Measurements from ENCODE around the gene BCL2L12.

The BCL2L12 gene

DNA sequence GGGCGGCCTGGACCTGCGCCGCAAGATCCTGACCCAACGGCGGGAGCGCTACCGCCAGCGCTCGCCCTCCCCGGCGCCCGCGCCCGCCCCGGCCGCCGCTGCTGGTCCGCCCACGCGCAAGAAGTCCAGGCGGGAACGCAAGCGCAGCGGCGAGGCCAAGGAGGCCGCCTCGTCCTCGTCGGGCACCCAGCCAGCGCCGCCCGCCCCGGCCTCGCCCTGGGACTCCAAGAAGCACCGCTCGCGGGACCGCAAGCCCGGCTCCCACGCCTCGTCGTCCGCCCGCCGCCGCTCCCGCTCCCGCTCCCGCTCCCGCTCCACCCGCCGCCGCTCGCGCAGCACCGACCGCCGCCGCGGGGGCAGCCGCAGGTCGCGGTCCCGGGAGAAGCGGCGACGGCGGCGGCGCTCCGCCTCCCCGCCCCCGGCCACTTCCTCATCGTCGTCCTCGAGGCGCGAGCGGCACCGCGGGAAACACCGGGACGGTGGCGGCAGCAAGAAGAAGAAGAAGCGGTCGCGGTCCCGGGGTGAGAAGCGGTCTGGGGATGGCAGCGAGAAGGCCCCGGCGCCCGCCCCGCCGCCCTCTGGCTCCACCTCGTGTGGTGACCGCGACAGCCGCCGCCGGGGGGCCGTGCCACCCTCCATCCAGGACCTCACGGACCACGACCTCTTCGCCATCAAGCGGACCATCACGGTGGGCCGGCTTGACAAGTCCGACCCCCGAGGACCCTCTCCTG is 13.7 kb upstream of the BCL2L12 start (continued):
- TF ChIP-seq TCF4 (CRISPR knock-in tag; IDR thresholded peaks at IDR 0.05; ENCODE audit: borderline replicate concordance) (no peak), ISL1 (CRISPR knock-in tag; IDR thresholded peaks at IDR 0.05) (no peak)
- TF ChIP-seq, protein P1, sequence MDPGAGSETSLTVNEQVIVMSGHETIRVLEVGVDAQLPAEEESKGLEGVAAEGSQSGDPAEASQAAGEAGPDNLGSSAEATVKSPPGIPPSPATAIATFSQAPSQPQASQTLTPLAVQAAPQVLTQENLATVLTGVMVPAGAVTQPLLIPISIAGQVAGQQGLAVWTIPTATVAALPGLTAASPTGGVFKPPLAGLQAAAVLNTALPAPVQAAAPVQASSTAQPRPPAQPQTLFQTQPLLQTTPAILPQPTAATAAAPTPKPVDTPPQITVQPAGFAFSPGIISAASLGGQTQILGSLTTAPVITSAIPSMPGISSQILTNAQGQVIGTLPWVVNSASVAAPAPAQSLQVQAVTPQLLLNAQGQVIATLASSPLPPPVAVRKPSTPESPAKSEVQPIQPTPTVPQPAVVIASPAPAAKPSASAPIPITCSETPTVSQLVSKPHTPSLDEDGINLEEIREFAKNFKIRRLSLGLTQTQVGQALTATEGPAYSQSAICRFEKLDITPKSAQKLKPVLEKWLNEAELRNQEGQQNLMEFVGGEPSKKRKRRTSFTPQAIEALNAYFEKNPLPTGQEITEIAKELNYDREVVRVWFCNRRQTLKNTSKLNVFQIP (CRISPR knock-in tag; IDR thresholded peaks at IDR 0.05; ENCODE audit: borderline replicate concordance, low read depth) = no peak

DNA sequence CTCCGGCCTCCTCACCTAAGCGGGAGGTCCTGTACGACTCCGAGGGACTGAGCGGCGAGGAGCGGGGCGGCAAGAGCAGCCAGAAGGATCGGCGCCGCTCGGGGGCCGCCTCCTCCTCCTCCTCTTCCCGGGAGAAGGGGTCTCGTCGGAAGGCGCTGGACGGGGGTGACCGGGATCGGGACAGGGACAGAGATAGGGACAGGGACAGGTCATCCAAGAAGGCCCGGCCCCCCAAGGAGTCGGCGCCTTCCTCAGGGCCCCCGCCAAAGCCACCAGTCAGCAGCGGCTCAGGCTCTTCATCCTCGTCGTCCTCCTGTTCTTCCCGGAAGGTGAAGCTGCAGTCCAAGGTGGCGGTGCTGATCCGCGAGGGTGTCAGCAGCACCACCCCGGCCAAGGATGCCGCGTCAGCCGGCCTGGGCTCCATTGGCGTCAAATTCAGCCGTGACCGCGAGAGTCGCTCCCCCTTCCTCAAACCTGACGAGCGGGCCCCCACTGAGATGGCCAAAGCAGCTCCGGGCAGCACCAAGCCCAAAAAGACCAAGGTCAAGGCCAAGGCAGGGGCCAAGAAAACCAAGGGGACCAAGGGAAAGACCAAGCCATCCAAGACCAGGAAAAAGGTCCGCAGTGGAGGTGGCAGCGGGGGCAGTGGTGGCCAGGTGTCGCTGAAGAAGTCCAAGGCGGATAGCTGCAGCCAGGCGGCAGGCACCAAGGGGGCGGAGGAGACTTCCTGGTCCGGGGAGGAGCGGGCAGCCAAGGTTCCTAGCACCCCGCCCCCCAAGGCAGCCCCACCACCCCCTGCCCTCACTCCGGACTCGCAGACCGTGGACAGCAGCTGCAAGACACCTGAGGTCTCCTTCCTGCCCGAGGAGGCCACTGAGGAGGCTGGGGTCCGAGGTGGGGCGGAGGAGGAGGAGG is 12.9 kb upstream of the BCL2L12 start:
- no peak for ATAC-seq
- TF ChIP-seq, protein P2, sequence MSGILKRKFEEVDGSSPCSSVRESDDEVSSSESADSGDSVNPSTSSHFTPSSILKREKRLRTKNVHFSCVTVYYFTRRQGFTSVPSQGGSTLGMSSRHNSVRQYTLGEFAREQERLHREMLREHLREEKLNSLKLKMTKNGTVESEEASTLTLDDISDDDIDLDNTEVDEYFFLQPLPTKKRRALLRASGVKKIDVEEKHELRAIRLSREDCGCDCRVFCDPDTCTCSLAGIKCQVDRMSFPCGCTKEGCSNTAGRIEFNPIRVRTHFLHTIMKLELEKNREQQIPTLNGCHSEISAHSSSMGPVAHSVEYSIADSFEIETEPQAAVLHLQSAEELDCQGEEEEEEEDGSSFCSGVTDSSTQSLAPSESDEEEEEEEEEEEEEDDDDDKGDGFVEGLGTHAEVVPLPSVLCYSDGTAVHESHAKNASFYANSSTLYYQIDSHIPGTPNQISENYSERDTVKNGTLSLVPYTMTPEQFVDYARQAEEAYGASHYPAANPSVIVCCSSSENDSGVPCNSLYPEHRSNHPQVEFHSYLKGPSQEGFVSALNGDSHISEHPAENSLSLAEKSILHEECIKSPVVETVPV (CRISPR knock-in tag; IDR thresholded peaks at IDR 0.05) = no peak
- no peak for TF ChIP-seq BACH2 (CRISPR knock-in tag; IDR thresholded peaks at IDR 0.05; ENCODE audit: borderline replicate concordance)
- TF ChIP-seq ZFP30 (CRISPR knock-in tag; IDR thresholded peaks at IDR 0.05) = no peak

DNA sequence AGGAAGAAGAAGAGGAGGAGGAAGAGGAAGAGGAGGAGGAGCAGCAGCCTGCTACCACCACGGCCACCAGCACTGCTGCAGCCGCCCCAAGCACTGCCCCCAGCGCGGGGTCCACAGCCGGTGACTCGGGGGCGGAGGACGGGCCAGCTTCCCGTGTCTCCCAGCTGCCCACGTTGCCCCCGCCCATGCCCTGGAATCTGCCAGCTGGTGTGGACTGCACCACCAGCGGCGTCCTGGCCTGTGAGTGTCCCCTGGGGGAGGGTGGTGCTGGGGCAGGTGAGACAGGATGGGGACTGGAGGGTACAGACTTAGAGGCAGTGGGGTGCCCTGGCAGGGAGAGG is 12.3 kb upstream of the BCL2L12 start:
- ATAC-seq = no peak

More for the DNA sequence above, 12.3 kb upstream of the BCL2L12 start:
- TF ChIP-seq ISL1 (CRISPR knock-in tag; IDR thresholded peaks at IDR 0.05) (no peak), BACH2 (CRISPR knock-in tag; IDR thresholded peaks at IDR 0.05; ENCODE audit: borderline replicate concordance) (no peak), ZFP30 (CRISPR knock-in tag; IDR thresholded peaks at IDR 0.05) (no peak), ZFP3 (CRISPR knock-in tag; IDR thresholded peaks at IDR 0.05) (no peak), ZC3H10 (CRISPR knock-in tag; IDR thresholded peaks at IDR 0.05) (no peak), ESRRG (CRISPR knock-in tag; IDR thresholded peaks at IDR 0.05) (no peak), GLIS3 (CRISPR knock-in tag; IDR thresholded peaks at IDR 0.05) (no peak), ZNF70 (CRISPR knock-in tag; IDR thresholded peaks at IDR 0.05) (no peak), CSDC2 (CRISPR knock-in tag; IDR thresholded peaks at IDR 0.05) (no peak), PPARA (CRISPR knock-in tag; IDR thresholded peaks at IDR 0.05; ENCODE audit: borderline replicate concordance) (no peak), ZNF565 (CRISPR knock-in tag; conservative IDR thresholded peaks at IDR 0.05; ENCODE audit: low read depth) (no peak), TOX (CRISPR knock-in tag; IDR thresholded peaks at IDR 0.05; ENCODE audit: borderline replicate concordance) (no peak), TCF4 (CRISPR knock-in tag; IDR thresholded peaks at IDR 0.05; ENCODE audit: borderline replicate concordance) (no peak), ZNF8 (CRISPR knock-in tag; IDR thresholded peaks at IDR 0.05) (no peak), OSR1 (CRISPR knock-in tag; IDR thresholded peaks at IDR 0.05) (no peak), SNAI2 (CRISPR knock-in tag; IDR thresholded peaks at IDR 0.05) (no peak)
- TF ChIP-seq, protein P3, sequence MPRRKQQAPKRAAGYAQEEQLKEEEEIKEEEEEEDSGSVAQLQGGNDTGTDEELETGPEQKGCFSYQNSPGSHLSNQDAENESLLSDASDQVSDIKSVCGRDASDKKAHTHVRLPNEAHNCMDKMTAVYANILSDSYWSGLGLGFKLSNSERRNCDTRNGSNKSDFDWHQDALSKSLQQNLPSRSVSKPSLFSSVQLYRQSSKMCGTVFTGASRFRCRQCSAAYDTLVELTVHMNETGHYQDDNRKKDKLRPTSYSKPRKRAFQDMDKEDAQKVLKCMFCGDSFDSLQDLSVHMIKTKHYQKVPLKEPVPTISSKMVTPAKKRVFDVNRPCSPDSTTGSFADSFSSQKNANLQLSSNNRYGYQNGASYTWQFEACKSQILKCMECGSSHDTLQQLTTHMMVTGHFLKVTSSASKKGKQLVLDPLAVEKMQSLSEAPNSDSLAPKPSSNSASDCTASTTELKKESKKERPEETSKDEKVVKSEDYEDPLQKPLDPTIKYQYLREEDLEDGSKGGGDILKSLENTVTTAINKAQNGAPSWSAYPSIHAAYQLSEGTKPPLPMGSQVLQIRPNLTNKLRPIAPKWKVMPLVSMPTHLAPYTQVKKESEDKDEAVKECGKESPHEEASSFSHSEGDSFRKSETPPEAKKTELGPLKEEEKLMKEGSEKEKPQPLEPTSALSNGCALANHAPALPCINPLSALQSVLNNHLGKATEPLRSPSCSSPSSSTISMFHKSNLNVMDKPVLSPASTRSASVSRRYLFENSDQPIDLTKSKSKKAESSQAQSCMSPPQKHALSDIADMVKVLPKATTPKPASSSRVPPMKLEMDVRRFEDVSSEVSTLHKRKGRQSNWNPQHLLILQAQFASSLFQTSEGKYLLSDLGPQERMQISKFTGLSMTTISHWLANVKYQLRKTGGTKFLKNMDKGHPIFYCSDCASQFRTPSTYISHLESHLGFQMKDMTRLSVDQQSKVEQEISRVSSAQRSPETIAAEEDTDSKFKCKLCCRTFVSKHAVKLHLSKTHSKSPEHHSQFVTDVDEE (CRISPR knock-in tag; IDR thresholded peaks at IDR 0.05) = no peak
- TF ChIP-seq, protein P4, sequence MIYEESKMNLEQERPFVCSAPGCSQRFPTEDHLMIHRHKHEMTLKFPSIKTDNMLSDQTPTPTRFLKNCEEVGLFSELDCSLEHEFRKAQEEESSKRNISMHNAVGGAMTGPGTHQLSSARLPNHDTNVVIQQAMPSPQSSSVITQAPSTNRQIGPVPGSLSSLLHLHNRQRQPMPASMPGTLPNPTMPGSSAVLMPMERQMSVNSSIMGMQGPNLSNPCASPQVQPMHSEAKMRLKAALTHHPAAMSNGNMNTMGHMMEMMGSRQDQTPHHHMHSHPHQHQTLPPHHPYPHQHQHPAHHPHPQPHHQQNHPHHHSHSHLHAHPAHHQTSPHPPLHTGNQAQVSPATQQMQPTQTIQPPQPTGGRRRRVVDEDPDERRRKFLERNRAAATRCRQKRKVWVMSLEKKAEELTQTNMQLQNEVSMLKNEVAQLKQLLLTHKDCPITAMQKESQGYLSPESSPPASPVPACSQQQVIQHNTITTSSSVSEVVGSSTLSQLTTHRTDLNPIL (CRISPR knock-in tag; IDR thresholded peaks at IDR 0.05; ENCODE audit: low read depth) = no peak
- TF ChIP-seq, protein P2 (CRISPR knock-in tag; IDR thresholded peaks at IDR 0.05) = no peak
- TF ChIP-seq, protein P1 (CRISPR knock-in tag; IDR thresholded peaks at IDR 0.05; ENCODE audit: borderline replicate concordance, low read depth) = no peak
